Right lobe of liver (tissue), 4 donors: ENCODE results near the gene ADCY3.

Experiments
- POLR2A ChIP-seq: fragments of 450-650 bp; IDR thresholded peaks from one replicate; pipeline ENCODE4 v1.6.1; 2017; ENCODE audit warnings: antibody characterized with exemption, mild to moderate bottlenecking
- TF ChIP-seq, protein P1 (sequence below), 4 donors: fragments of 200-600 bp in 3 of 4; fragments of 450-650 bp in 1 of 4; IDR thresholded peaks; one replicate each; pipeline versions ENCODE4 v1.5.1 to v1.8.0; 2016 to 2022; ENCODE audit warnings: antibody characterized with exemption in 4 of 4, mild to moderate bottlenecking in 2 of 4
- donor health status: DM: no; HTN: no; CAD: no.
- donor health status: DM: no; HTN: no; CAD: no.
- donor health status: DM: no; HTN: yes; CAD: no.

DNA sequence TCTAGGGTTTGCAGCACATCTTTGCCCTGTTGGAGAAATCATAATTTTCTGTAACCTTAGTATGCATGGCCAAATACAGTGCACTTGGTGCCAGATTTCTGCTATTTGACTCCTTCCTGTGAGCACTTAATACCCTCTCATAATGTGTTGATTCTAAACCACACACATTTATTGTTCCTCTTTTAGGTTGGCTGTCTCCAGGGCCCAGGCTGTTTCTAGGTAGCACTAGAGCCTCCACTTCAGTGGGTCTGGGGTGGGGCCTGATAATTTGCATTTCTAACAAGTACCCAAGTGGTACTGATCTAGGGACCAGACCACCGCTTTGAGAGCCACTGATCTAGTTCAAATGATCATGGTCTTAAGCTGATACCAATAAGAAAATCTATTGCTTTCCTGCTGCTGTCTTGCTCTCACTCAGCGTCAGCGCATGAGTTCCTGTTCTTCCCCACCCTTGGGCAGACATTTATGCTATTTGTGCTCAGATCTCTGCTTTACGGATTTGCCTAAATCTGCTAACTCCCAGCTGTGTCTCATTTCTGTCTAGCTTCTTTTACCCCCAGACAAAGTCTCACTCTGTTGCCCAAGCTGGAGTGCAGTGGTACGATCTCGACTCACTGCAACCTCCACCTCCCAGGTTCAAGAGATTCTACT is 134.2 kb downstream of the ADCY3 start:
- TF ChIP-seq, protein P1, sequence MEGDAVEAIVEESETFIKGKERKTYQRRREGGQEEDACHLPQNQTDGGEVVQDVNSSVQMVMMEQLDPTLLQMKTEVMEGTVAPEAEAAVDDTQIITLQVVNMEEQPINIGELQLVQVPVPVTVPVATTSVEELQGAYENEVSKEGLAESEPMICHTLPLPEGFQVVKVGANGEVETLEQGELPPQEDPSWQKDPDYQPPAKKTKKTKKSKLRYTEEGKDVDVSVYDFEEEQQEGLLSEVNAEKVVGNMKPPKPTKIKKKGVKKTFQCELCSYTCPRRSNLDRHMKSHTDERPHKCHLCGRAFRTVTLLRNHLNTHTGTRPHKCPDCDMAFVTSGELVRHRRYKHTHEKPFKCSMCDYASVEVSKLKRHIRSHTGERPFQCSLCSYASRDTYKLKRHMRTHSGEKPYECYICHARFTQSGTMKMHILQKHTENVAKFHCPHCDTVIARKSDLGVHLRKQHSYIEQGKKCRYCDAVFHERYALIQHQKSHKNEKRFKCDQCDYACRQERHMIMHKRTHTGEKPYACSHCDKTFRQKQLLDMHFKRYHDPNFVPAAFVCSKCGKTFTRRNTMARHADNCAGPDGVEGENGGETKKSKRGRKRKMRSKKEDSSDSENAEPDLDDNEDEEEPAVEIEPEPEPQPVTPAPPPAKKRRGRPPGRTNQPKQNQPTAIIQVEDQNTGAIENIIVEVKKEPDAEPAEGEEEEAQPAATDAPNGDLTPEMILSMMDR (IDR thresholded peaks at IDR 0.05) = no peak
- no peak for TF ChIP-seq POLR2A
